Measurements from ENCODE around the gene TMEM273. TPM values are rescaled to one million over a fixed set of nuclear protein-coding genes. Genes with fewer than 3 reads are reported as not detected.

Gene TMEM273
- total and polyA plus RNA-seq, 8 donors, result 0.91 to 7.5 (median 2.7) TPM

GRCh38 chr10:49167425-49168170, 20.6 kb downstream of the TMEM273 start:
- Histone ChIP-seq H3K9me3 (no peaks in the 10 kb centered on the region), H3K27ac (no peak overlapping the region), H3K4me1 (no peaks in the 10 kb centered on the region), H3K36me3 (no peaks in the 10 kb centered on the region), H3K4me3 (no peak overlapping the region), H3K27me3 (no peaks in the 10 kb centered on the region)
- FAIRE-seq (no peak), DNase-seq (no peak), ATAC-seq (no peak)
- WGBS, 2 donors, result 74 to 79% methylated on average over 11 to 12 of the region's 12 CpGs
- TF ChIP-seq CTCF (IDR thresholded peaks at IDR 0.05), result no peak
- intact Hi-C loops (cut with DNase I), result loop anchor here in 2 of 3 donors (10.0 kb wide), 1 partner anchor 183 kb away; no protein-coding TSS in a partner anchor

DNA sequence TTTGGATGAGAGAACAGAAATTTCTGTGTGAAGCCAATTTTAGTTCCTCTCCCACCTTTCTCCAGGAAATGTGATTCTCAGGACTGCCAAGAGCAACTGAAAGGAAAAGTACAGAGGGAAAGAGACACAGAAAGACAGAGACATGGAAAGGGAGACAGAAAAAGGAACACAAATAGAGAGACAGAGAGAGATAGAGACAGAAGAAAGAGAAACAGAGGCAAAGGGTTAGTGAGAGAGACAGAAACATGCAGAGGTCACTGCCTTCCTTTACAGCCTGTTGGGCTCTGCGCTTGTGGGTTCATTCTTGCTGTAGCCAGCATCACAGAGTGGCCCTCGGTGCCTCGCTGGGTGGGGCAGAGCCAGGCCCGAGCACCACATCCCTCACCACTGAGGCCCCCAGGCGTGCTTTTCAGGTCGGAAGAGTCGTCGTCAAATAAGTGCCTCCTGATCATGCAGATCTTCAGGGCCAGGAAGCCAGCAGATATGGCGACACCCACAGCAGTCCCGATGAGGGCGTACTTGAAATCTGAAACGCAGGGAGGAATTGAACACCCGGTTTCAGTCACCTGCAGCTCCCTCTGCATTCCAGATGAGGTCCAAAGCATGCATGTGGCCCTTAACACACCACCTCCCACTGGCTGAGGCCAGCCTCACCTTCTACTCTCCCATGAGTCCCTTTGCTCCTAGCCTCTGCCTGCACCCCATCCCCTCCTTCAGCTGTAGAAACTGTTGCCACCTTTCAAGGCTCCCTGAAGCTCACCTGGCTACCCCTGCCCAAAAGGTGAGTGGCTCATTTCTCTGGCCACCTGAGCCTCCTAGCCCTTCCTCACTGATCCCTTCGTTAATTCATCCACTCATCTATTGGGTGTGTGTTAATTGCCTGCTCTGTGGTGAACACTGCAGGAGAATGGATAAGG, 21.4 kb downstream of the TMEM273 start:
- no peaks in the 10 kb centered on the region for H3K9me3 ChIP-seq
- H3K27me3 ChIP-seq, result no peaks in the 10 kb centered on the region
- FAIRE-seq (no peak), ATAC-seq (no peak), DNase-seq (no peak)
- no peak overlapping the region for H3K4me3 ChIP-seq
- no peak for TF ChIP-seq CTCF (IDR thresholded peaks at IDR 0.05)
- intact Hi-C loops (cut with DNase I), result loop anchor here in 2 of 3 donors (10.0 kb wide), 1 partner anchor 182 kb away; no protein-coding TSS in a partner anchor
- no peak overlapping the region for H3K27ac ChIP-seq
- no peaks in the 10 kb centered on the region for H3K4me1 ChIP-seq
- WGBS, 2 donors, result 60 to 69% methylated on average over 14 of the region's 14 CpGs
- H3K36me3 ChIP-seq, result no peaks in the 10 kb centered on the region

- no peak for ATAC-seq
- no peaks in the 10 kb centered on the region for H3K36me3 ChIP-seq
- H3K9me3 ChIP-seq, result no peaks in the 10 kb centered on the region
- no peak overlapping the region for H3K4me3 ChIP-seq
- no peak overlapping the region for H3K27ac ChIP-seq
- intact Hi-C loops (cut with DNase I), result loop anchor here in 2 of 3 donors (10.0 kb wide), 1 partner anchor 181 kb away; no protein-coding TSS in a partner anchor
- no peaks in the 10 kb centered on the region for H3K4me1 ChIP-seq
- no peaks in the 10 kb centered on the region for H3K27me3 ChIP-seq
- no peak for FAIRE-seq
- 67 to 73% methylated on average over 14 of the region's 14 CpGs for WGBS, 2 donors
- no peak for TF ChIP-seq CTCF (IDR thresholded peaks at IDR 0.05)
- DNase-seq, result no peak
Observed at GRCh38 chr10:49165821-49166483, 22.2 kb downstream of the TMEM273 start.

GRCh38 chr10:49165259-49165658, 22.9 kb downstream of the TMEM273 start:
- TF ChIP-seq CTCF (IDR thresholded peaks at IDR 0.05), result no peak
- Histone ChIP-seq H3K4me1 (no peaks in the 10 kb centered on the region), H3K27me3 (no peaks in the 10 kb centered on the region), H3K9me3 (no peaks in the 10 kb centered on the region), H3K4me3 (no peak overlapping the region), H3K27ac (no peak overlapping the region), H3K36me3 (no peaks in the 10 kb centered on the region)
- no peak for ATAC-seq
- no peak for FAIRE-seq
- intact Hi-C loops (cut with DNase I), result loop anchor here in 2 of 3 donors (10.0 kb wide), 1 partner anchor 180 kb away; no protein-coding TSS in a partner anchor
- 54 to 59% methylated on average over 7 of the region's 7 CpGs for WGBS, 2 donors
- DNase-seq, result no peak

All from pancreas (tissue), 10 donors.